ENCODE results near the gene CABCOCO1. TPM values are rescaled to one million over a fixed set of nuclear protein-coding genes. Genes with fewer than 3 reads are reported as not detected.

Gene CABCOCO1
- total and polyA plus RNA-seq, 9 of the 15 experiments (the other 6 are each of a cell fraction or from before 2014, with no cell fraction given) = 0.04 TPM; not detected in 8

DNA sequence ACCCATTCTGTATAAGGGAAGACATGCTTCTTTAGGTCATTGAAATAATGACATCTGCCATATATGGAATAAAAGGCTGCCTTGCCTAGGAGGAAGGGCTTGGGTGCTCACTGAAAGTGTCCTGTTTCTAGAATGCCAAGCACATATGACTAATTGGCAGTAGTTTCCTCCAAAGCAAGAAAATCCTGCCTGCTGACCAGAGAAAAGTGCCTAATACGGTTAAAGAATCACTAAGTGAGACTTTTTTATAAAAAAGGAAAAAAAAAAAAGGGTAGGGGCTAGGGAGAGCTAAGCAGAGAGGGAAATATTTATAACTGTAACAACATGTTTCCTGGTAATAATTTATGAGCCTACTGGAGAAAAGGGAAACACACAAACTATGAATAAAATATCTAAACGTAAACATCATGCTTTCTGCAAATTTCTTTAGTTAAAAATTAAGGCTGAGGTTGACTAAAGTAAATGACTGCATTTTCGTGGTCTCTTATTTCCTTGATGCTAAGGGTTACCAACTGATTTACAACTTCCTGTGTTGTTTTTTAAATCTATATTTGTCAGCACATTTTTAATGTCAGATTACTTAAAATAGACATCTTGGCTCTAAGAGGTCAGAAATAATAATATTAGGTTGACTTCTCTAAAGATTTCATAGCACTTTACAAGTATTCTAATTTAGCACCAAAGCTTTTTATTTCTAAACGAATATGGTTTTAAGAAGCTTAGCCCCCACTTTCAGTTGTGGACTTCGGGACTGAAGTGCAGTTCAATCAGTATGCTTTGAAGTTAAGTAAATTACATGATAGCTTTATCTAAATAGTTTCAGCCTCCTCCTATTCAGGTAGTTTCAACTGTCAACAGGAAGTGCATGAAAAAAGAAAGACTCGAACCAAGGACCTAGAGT, 89.6 kb downstream of the CABCOCO1 start (continued):
- TF ChIP-seq JUN (IDR thresholded peaks at IDR 0.05; ENCODE audit: borderline replicate concordance, low read depth, low read length) (no peak), JUN (CRISPR knock-in tag; IDR thresholded peaks at IDR 0.05; ENCODE audit: borderline replicate concordance) (no peak), SREBF1 (IDR thresholded peaks at IDR 0.05; ENCODE audit: borderline replicate concordance, low read depth, low read length) (no peak), SUPT5H (IDR thresholded peaks at IDR 0.05) (no peak), RAD51 (IDR thresholded peaks at IDR 0.05; ENCODE audit: borderline replicate concordance, low read depth) (no peak), SRSF7 (optimal IDR thresholded peaks at IDR 0.05; ENCODE audit: low read depth, low read length) (no peak), NFIX (CRISPR knock-in tag; IDR thresholded peaks at IDR 0.05; ENCODE audit: low read depth) (no peak), YY1 (IDR thresholded peaks at IDR 0.05; ENCODE audit: borderline replicate concordance in 1 of 3, control insufficient read depth in 1 of 3, extremely low read depth in 1 of 3, insufficient read depth in 3 of 3, insufficient read length in 1 of 3, insufficient replicate concordance in 2 of 3, low read depth in 1 of 3, low read length in 2 of 3) (no peak), NCOA2 (IDR thresholded peaks at IDR 0.05; ENCODE audit: partially characterized antibody in 2 of 2) (no peak), DDX20 (tag; IDR thresholded peaks at IDR 0.05; ENCODE audit: low read depth) (no peak), HDAC3 (IDR thresholded peaks at IDR 0.05; ENCODE audit: borderline replicate concordance, partially characterized antibody) (no peak)
- TF ChIP-seq, protein P1, sequence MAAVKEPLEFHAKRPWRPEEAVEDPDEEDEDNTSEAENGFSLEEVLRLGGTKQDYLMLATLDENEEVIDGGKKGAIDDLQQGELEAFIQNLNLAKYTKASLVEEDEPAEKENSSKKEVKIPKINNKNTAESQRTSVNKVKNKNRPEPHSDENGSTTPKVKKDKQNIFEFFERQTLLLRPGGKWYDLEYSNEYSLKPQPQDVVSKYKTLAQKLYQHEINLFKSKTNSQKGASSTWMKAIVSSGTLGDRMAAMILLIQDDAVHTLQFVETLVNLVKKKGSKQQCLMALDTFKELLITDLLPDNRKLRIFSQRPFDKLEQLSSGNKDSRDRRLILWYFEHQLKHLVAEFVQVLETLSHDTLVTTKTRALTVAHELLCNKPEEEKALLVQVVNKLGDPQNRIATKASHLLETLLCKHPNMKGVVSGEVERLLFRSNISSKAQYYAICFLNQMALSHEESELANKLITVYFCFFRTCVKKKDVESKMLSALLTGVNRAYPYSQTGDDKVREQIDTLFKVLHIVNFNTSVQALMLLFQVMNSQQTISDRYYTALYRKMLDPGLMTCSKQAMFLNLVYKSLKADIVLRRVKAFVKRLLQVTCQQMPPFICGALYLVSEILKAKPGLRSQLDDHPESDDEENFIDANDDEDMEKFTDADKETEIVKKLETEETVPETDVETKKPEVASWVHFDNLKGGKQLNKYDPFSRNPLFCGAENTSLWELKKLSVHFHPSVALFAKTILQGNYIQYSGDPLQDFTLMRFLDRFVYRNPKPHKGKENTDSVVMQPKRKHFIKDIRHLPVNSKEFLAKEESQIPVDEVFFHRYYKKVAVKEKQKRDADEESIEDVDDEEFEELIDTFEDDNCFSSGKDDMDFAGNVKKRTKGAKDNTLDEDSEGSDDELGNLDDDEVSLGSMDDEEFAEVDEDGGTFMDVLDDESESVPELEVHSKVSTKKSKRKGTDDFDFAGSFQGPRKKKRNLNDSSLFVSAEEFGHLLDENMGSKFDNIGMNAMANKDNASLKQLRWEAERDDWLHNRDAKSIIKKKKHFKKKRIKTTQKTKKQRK (IDR thresholded peaks at IDR 0.05; ENCODE audit: borderline replicate concordance, low read depth, low read length) = no peak
- TF ChIP-seq, protein P2, sequence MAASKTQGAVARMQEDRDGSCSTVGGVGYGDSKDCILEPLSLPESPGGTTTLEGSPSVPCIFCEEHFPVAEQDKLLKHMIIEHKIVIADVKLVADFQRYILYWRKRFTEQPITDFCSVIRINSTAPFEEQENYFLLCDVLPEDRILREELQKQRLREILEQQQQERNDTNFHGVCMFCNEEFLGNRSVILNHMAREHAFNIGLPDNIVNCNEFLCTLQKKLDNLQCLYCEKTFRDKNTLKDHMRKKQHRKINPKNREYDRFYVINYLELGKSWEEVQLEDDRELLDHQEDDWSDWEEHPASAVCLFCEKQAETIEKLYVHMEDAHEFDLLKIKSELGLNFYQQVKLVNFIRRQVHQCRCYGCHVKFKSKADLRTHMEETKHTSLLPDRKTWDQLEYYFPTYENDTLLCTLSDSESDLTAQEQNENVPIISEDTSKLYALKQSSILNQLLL (CRISPR knock-in tag; IDR thresholded peaks at IDR 0.05; ENCODE audit: borderline replicate concordance) = no peak
- TF ChIP-seq, protein P3, sequence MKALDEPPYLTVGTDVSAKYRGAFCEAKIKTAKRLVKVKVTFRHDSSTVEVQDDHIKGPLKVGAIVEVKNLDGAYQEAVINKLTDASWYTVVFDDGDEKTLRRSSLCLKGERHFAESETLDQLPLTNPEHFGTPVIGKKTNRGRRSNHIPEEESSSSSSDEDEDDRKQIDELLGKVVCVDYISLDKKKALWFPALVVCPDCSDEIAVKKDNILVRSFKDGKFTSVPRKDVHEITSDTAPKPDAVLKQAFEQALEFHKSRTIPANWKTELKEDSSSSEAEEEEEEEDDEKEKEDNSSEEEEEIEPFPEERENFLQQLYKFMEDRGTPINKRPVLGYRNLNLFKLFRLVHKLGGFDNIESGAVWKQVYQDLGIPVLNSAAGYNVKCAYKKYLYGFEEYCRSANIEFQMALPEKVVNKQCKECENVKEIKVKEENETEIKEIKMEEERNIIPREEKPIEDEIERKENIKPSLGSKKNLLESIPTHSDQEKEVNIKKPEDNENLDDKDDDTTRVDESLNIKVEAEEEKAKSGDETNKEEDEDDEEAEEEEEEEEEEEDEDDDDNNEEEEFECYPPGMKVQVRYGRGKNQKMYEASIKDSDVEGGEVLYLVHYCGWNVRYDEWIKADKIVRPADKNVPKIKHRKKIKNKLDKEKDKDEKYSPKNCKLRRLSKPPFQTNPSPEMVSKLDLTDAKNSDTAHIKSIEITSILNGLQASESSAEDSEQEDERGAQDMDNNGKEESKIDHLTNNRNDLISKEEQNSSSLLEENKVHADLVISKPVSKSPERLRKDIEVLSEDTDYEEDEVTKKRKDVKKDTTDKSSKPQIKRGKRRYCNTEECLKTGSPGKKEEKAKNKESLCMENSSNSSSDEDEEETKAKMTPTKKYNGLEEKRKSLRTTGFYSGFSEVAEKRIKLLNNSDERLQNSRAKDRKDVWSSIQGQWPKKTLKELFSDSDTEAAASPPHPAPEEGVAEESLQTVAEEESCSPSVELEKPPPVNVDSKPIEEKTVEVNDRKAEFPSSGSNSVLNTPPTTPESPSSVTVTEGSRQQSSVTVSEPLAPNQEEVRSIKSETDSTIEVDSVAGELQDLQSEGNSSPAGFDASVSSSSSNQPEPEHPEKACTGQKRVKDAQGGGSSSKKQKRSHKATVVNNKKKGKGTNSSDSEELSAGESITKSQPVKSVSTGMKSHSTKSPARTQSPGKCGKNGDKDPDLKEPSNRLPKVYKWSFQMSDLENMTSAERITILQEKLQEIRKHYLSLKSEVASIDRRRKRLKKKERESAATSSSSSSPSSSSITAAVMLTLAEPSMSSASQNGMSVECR (CRISPR knock-in tag; IDR thresholded peaks at IDR 0.05) = no peak
- TF ChIP-seq, protein P4, sequence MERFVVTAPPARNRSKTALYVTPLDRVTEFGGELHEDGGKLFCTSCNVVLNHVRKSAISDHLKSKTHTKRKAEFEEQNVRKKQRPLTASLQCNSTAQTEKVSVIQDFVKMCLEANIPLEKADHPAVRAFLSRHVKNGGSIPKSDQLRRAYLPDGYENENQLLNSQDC (CRISPR knock-in tag; IDR thresholded peaks at IDR 0.05) = no peak

All from K562 (cell line).